ENCODE measurements around the gene HSPA6.

Gene HSPA6

DNA sequence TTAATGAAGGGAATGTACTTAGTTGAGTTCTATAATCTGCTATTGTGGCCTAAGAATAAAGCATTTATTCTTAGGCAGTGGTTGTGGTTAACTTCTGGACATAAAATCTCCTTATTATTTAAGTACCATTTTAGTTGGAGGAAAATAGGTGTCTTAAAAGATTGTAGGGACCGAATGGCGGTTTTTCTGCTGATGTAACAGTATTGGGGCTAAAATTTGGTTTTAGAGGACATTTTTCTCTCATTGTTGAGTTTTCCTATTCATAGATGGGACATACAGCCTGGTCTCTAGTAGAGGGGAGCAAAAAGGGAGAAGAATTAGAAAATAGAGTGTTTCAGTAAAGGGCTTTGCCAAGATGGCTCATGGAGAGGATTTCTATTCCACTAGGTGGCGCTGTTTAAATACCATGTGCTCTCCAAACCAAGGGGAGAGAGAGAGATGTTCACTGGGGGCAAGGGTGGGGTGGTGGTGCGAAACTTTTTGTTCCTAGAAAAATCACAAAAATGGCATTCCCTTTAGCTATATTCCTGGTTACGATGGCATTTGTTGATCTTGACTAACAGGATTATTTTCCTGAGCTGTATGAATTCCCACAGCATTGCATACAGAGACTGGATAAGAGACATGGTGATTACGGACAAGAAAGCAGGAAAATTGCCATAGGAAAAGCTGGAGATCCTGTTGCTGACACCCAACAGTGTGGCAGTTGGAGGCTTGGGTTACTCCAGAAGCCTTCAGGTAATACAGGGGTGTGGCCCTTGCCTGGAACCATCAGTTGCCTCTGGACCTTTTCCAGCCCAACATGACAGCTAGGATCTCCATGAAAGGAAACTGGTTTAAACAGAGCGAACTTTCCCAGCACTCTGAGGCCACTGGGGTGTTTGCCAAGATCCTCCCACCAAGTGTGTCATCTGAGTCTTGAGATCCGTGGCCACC is 37.3 kb upstream of the HSPA6 start:
- H3K27ac ChIP-seq, result no peak overlapping the region
- TF ChIP-seq, protein P1, sequence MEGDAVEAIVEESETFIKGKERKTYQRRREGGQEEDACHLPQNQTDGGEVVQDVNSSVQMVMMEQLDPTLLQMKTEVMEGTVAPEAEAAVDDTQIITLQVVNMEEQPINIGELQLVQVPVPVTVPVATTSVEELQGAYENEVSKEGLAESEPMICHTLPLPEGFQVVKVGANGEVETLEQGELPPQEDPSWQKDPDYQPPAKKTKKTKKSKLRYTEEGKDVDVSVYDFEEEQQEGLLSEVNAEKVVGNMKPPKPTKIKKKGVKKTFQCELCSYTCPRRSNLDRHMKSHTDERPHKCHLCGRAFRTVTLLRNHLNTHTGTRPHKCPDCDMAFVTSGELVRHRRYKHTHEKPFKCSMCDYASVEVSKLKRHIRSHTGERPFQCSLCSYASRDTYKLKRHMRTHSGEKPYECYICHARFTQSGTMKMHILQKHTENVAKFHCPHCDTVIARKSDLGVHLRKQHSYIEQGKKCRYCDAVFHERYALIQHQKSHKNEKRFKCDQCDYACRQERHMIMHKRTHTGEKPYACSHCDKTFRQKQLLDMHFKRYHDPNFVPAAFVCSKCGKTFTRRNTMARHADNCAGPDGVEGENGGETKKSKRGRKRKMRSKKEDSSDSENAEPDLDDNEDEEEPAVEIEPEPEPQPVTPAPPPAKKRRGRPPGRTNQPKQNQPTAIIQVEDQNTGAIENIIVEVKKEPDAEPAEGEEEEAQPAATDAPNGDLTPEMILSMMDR (conservative IDR thresholded peaks at IDR 0.05), result peak; percentile 80

- H3K27ac ChIP-seq, result no peak overlapping the region
- TF ChIP-seq, protein P1 (conservative IDR thresholded peaks at IDR 0.05), result no peak
Measured at GRCh38 chr1:161491472-161491871, 32.9 kb upstream of the HSPA6 start.

DNA sequence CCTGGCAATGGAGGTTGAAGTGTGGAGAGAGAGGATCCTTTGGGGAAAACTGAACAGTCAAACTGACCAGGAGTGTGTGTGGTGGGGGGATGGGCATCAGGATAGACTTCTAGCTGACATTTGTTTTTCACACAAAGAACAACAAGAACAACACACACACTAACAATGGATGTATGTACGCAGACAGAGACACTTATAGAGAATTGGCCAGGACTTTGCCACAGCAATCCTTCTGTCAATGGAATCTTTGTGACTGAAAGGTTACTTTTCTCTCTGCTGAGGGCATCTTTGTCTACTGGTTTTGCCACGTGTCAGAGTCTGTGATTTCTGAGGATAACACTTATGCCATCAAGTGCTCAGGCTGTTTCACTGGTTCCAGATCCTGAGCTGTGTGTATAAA is 31.5 kb upstream of the HSPA6 start:
- TF ChIP-seq, protein P1 (conservative IDR thresholded peaks at IDR 0.05), result no peak
- no peak overlapping the region for H3K27ac ChIP-seq

GRCh38 chr1:161494091-161494735 is 30.1 kb upstream of the HSPA6 start:
- TF ChIP-seq, protein P1 (conservative IDR thresholded peaks at IDR 0.05), result no peak
- no peak overlapping the region for H3K27ac ChIP-seq

GRCh38 chr1:161495490-161495889 is 28.9 kb upstream of the HSPA6 start:
- TF ChIP-seq, protein P1 (conservative IDR thresholded peaks at IDR 0.05), result no peak
- no peak overlapping the region for H3K27ac ChIP-seq

DNA sequence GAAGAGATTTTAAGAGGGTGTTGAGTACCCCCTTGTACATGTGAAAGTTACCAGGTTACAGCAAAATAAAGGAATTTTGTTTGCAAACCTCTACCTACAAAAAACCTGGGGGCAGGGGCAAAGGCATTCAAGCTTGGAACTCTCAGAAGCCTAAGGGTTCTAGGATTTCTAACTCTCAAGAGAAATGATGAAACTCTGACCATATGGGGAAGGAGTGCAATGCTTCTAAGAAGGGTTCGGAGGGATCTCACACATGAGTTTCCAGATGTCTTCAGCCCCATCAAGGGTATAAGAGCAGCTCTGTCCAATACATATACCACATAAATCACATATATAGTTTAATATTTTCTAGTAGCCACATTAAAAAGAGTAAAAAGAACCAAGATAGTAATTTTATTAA is 26.4 kb upstream of the HSPA6 start:
- TF ChIP-seq, protein P1 (conservative IDR thresholded peaks at IDR 0.05), result no peak
- H3K27ac ChIP-seq, result no peak overlapping the region

DNA sequence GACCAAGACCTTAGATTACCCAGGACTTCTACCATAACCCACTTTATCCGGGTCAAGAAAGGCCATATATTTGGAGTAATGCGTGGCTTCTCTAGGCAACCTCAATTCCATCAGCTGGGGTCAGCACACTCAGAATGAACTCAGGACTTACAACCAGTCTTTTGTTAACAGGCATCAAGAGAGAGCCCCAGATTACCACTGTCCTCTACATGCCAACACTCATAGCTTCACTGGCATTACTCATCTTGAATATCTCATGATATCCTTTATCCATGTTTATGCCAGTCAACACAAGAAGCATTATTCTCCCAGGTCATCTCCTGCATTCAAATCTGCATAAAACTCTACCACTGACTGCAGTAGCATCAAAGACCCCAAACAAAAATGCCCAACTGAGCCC is 25.7 kb upstream of the HSPA6 start:
- TF ChIP-seq, protein P1 (conservative IDR thresholded peaks at IDR 0.05), result no peak
- no peak overlapping the region for H3K27ac ChIP-seq

Data from VCaP (cell line).